ENCODE data around the gene CASK. TPM values are rescaled to one million over a fixed set of nuclear protein-coding genes. Genes with fewer than 3 reads are reported as not detected.
"Not testable (repeated sequence)": the region's sequence is repeated elsewhere in the genome, so short reads cannot be mapped to it uniquely, and the experiment has no call there.

The CASK gene
- total and polyA plus RNA-seq, 7 experiments from 2014 or later, result 5.6 to 72.4 (median 43.5) TPM

DNA sequence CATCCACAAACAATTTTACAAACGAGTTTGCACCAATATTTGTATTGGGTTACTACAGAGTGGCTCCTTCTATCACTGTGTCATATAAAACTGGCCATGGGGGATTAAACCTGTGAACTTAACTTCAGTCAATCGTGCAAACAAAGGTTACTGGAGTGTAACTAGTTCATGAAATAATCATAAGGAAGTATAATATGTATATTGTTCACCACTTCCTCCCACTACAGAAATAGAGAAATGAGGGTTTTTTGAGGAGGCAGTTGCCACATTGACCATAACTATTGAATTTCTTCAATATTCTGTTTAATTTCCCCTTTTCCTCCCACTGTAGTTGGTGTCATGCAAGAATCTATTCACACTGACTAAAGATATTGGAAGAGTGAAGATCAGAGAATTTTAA, 199.5 kb downstream of the CASK start, which contains the start of gene GPR82:
Gene GPR82, plus strand, starts transcription at position 356 of the 400 bp plus-strand sequence. CDS start 2,846 bp downstream, outside the sequence.
- ATAC-seq (no peak), DNase-seq (no peak)
- CTCF ChIA-PET, result no interaction called here
- Mint-ChIP-seq H3K9me3 (peaks cover 0 to 32% (median 10%) of the 10 kb centered on the region in 11 donors), H3K4me3 (no peak within 1 kb of the TSS), H3K4me1 (peaks cover 0 to 27% (median 5%) of the 10 kb centered on the region in 7 donors), H3K27me3 (no peaks in the 10 kb centered on the region), H3K36me3 (peaks cover 5 to 31% (median 27%) of the 10 kb centered on the region in 5 donors), H3K27ac (no peak within 1 kb of the TSS)
- Histone ChIP-seq H3K4me3 (ENCODE audit: low read length) (no peak within 1 kb of the TSS), H3K36me3 (ENCODE audit: control insufficient read depth in 2 of 3, insufficient read depth in 3 of 3, low read length in 3 of 3) (peaks cover 0 to 4% (median 2%) of the 10 kb centered on the region in 3 experiments), H3K27ac (ENCODE audit: low read depth, low read length) (no peak within 1 kb of the TSS), H3K4me1 (ENCODE audit: control insufficient read depth in 2 of 2, insufficient read depth in 2 of 2, low read length in 2 of 2) (peaks cover 0 to 28% of the 10 kb centered on the region in 2 donors), H3K9me3 (ENCODE audit: control insufficient read depth in 2 of 3, low read length in 3 of 3) (peaks cover 0 to 5% (median 4%) of the 10 kb centered on the region in 3 experiments), H3K27me3 (ENCODE audit: control insufficient read depth in 2 of 2, insufficient read depth in 2 of 2, low read length in 2 of 2) (no peaks in the 10 kb centered on the region)
- intact Hi-C loops (cut with micrococcal nuclease), result no loop called here
- POLR2A ChIA-PET, result no interaction called here

DNA sequence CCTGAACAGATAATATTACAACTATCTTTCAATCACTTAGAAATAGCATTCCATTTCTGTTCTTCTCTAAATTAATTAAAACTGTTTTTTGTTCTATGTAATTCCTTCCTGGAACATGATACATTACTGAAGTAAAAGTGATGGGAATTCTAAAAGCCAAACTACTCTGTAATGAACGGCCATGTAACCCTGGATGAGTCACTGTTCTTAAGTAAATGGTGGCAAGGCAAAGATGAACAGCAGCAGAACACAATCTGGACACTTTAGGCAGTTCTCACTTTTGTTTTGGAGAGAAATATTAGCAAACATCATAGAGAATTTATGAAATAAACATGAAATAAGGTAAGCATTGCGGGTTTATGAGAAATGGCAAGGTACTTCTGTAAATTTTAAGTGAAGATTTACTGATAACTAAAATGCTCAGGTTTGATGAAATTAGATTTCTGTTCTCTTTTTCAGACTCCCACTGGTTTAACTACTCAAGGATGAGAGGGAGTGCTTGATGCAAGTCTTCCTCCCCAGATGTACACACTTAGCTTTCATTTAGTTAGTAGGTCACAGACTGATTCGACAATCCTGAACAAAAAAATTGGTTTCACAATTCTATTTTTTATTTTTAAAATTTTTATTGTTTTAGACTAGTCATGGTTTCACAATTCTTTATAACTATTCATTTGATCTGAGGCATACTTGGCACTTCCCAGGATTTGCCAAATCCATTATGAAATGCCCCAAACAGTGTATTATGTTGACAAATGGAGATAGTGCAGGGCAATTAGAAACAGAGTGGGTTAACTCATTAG, 200.3 kb downstream of the CASK start:
- CTCF ChIA-PET, result no interaction called here
- peaks cover 0 to 4% (median 2%) of the 10 kb centered on the region in 3 experiments for H3K36me3 ChIP-seq (ENCODE audit: control insufficient read depth in 2 of 3, insufficient read depth in 3 of 3, low read length in 3 of 3)
- ATAC-seq (no peak), DNase-seq (no peak)
- Mint-ChIP-seq H3K9me3 (peaks cover 0 to 39% (median 12%) of the 10 kb centered on the region in 11 donors), H3K27ac (no peak overlapping the region), H3K27me3 (no peaks in the 10 kb centered on the region), H3K4me1 (peaks cover 0 to 27% (median 5%) of the 10 kb centered on the region in 7 donors), H3K36me3 (peaks cover 5 to 37% (median 31%) of the 10 kb centered on the region in 5 donors), H3K4me3 (no peak overlapping the region)
- intact Hi-C loops (cut with micrococcal nuclease), result no loop called here
- no peak overlapping the region for H3K27ac ChIP-seq (ENCODE audit: low read depth, low read length)
- POLR2A ChIA-PET, result no interaction called here
- no peaks in the 10 kb centered on the region for H3K27me3 ChIP-seq (ENCODE audit: control insufficient read depth in 2 of 2, insufficient read depth in 2 of 2, low read length in 2 of 2)
- peaks cover 0 to 28% of the 10 kb centered on the region in 2 donors for H3K4me1 ChIP-seq (ENCODE audit: control insufficient read depth in 2 of 2, insufficient read depth in 2 of 2, low read length in 2 of 2)
- H3K9me3 ChIP-seq (ENCODE audit: control insufficient read depth in 2 of 3, low read length in 3 of 3), result peaks cover 0 to 10% (median 4%) of the 10 kb centered on the region in 3 experiments
- H3K4me3 ChIP-seq (ENCODE audit: low read length), result no peak overlapping the region

- Histone ChIP-seq H3K27ac (ENCODE audit: low read depth, low read length) (no peak overlapping the region), H3K9me3 (ENCODE audit: control insufficient read depth in 2 of 3, low read length in 3 of 3) (peaks cover 0 to 17% (median 4%) of the 10 kb centered on the region in 3 experiments), H3K36me3 (ENCODE audit: control insufficient read depth in 2 of 3, insufficient read depth in 3 of 3, low read length in 3 of 3) (peaks cover 0 to 4% (median 2%) of the 10 kb centered on the region in 3 experiments), H3K27me3 (ENCODE audit: control insufficient read depth in 2 of 2, insufficient read depth in 2 of 2, low read length in 2 of 2) (no peaks in the 10 kb centered on the region), H3K4me3 (ENCODE audit: low read length) (no peak overlapping the region), H3K4me1 (ENCODE audit: control insufficient read depth in 2 of 2, insufficient read depth in 2 of 2, low read length in 2 of 2) (peaks cover 0 to 28% of the 10 kb centered on the region in 2 donors)
- Mint-ChIP-seq H3K36me3 (peaks cover 5 to 38% (median 33%) of the 10 kb centered on the region in 5 donors), H3K27ac (no peak overlapping the region), H3K9me3 (peaks cover 0 to 45% (median 12%) of the 10 kb centered on the region in 11 donors), H3K27me3 (no peaks in the 10 kb centered on the region), H3K4me1 (peaks cover 0 to 27% (median 6%) of the 10 kb centered on the region in 7 donors), H3K4me3 (no peak overlapping the region)
- intact Hi-C loops (cut with micrococcal nuclease), result no loop called here
- ATAC-seq (no peak), DNase-seq (no peak)
- POLR2A ChIA-PET, result no interaction called here
- CTCF ChIA-PET, result no interaction called here
Measured at GRCh38 chrX:41722214-41722613, 201.1 kb downstream of the CASK start.

- H3K9me3 ChIP-seq (ENCODE audit: control insufficient read depth in 2 of 3, low read length in 3 of 3), result peaks cover 0 to 17% (median 4%) of the 10 kb centered on the region in 3 experiments
- H3K4me1 ChIP-seq (ENCODE audit: control insufficient read depth in 2 of 2, insufficient read depth in 2 of 2, low read length in 2 of 2), result peaks cover 0 to 28% of the 10 kb centered on the region in 2 donors
- DNase-seq (no peak), ATAC-seq (no peak)
- no peak overlapping the region for H3K4me3 ChIP-seq (ENCODE audit: low read length)
- H3K36me3 ChIP-seq (ENCODE audit: control insufficient read depth in 2 of 3, insufficient read depth in 3 of 3, low read length in 3 of 3), result peaks cover 0 to 4% (median 2%) of the 10 kb centered on the region in 3 experiments
- ChIA-PET CTCF (no interaction called here), POLR2A (no interaction called here)
- no peaks in the 10 kb centered on the region for H3K27me3 ChIP-seq (ENCODE audit: control insufficient read depth in 2 of 2, insufficient read depth in 2 of 2, low read length in 2 of 2)
- H3K27ac Mint-ChIP-seq, result peak overlapping the region in 1 of 9 donors; percentile 37
- peaks cover 0 to 51% (median 16%) of the 10 kb centered on the region in 11 donors for H3K9me3 Mint-ChIP-seq
- no peak overlapping the region for H3K4me3 Mint-ChIP-seq
- H3K27me3 Mint-ChIP-seq, result no peaks in the 10 kb centered on the region
- H3K4me1 Mint-ChIP-seq, result peaks cover 0 to 34% (median 12%) of the 10 kb centered on the region in 7 donors
- H3K36me3 Mint-ChIP-seq, result peaks cover 5 to 41% (median 33%) of the 10 kb centered on the region in 5 donors
- intact Hi-C loops (cut with micrococcal nuclease), result no loop called here
- no peak overlapping the region for H3K27ac ChIP-seq (ENCODE audit: low read depth, low read length)
Measured at GRCh38 chrX:41721590-41721989, 201.8 kb downstream of the CASK start.

GRCh38 chrX:41720125-41720779, 203.1 kb downstream of the CASK start:
- peak; percentile 73 for ATAC-seq
- peak in 1 of 9 donors; percentile 39 for DNase-seq
- peaks cover 0 to 17% (median 4%) of the 10 kb centered on the region in 3 experiments for H3K9me3 ChIP-seq (ENCODE audit: control insufficient read depth in 2 of 3, low read length in 3 of 3)
- peaks cover 0 to 4% (median 2%) of the 10 kb centered on the region in 3 experiments for H3K36me3 ChIP-seq (ENCODE audit: control insufficient read depth in 2 of 3, insufficient read depth in 3 of 3, low read length in 3 of 3)
- Mint-ChIP-seq H3K9me3 (peaks cover 0 to 51% (median 16%) of the 10 kb centered on the region in 11 donors), H3K4me1 (peaks cover 0 to 39% (median 13%) of the 10 kb centered on the region in 7 donors), H3K27me3 (no peaks in the 10 kb centered on the region), H3K27ac (peak overlapping the region in 2 of 9 donors; percentile 2 to 9), H3K4me3 (no peak overlapping the region), H3K36me3 (peaks cover 5 to 42% (median 33%) of the 10 kb centered on the region in 5 donors)
- intact Hi-C loops (cut with micrococcal nuclease), result no loop called here
- ChIA-PET CTCF (no interaction called here), POLR2A (no interaction called here)
- peaks cover 0 to 28% of the 10 kb centered on the region in 2 donors for H3K4me1 ChIP-seq (ENCODE audit: control insufficient read depth in 2 of 2, insufficient read depth in 2 of 2, low read length in 2 of 2)
- H3K27me3 ChIP-seq (ENCODE audit: control insufficient read depth in 2 of 2, insufficient read depth in 2 of 2, low read length in 2 of 2), result no peaks in the 10 kb centered on the region
- H3K27ac ChIP-seq (ENCODE audit: low read depth, low read length), result no peak overlapping the region
- no peak overlapping the region for H3K4me3 ChIP-seq (ENCODE audit: low read length)

- DNase-seq; H3K27me3 ChIP-seq (ENCODE audit: control insufficient read depth in 2 of 2, insufficient read depth in 2 of 2, low read length in 2 of 2); H3K27me3 Mint-ChIP-seq; ATAC-seq; H3K27ac Mint-ChIP-seq; POLR2A ChIA-PET; intact Hi-C loops (cut with micrococcal nuclease); CTCF ChIA-PET; H3K27ac ChIP-seq (ENCODE audit: low read depth, low read length); H3K36me3 ChIP-seq (ENCODE audit: control insufficient read depth in 2 of 3, insufficient read depth in 3 of 3, low read length in 3 of 3); H3K4me3 ChIP-seq (ENCODE audit: low read length): not testable (repeated sequence)
- Mint-ChIP-seq H3K4me3 (peak overlapping the region in 1 of 10 donors; percentile 50), H3K36me3 (peaks cover 5 to 42% (median 33%) of the 10 kb centered on the region in 5 donors), H3K9me3 (peaks cover 0 to 51% (median 16%) of the 10 kb centered on the region in 11 donors), H3K4me1 (peaks cover 0 to 39% (median 13%) of the 10 kb centered on the region in 7 donors)
- Histone ChIP-seq H3K4me1 (ENCODE audit: control insufficient read depth in 2 of 2, insufficient read depth in 2 of 2, low read length in 2 of 2) (peaks cover 0 to 28% of the 10 kb centered on the region in 2 donors), H3K9me3 (ENCODE audit: control insufficient read depth in 2 of 3, low read length in 3 of 3) (peaks cover 0 to 17% (median 4%) of the 10 kb centered on the region in 3 experiments)
Measured at GRCh38 chrX:41719610-41720009, 203.7 kb downstream of the CASK start.

All from naive thymus-derived CD4-positive, alpha-beta T cell (primary cell).